Prostate gland (tissue), 2 donors: ENCODE data around the gene BRF1. TPM values are rescaled to one million over a fixed set of nuclear protein-coding genes. Genes with fewer than 3 reads are reported as not detected.

Experiments
- DNase-seq: peaks from one replicate; pipeline ENCODE4 v3.0.0-alpha.2; 2019; ENCODE audit warnings: low spot score
- H3K27ac ChIP-seq, 2 donors: fragments of 200-600 bp; sonication (generic); 2 replicates each; pipeline ENCODE4 v1.5.1; 2017 to 2019
- H3K27me3 ChIP-seq: fragments of 200-600 bp; sonication (generic); replicated peaks from 2 replicates; pipeline ENCODE4 v1.5.1; 2019; ENCODE audit not compliant: insufficient read depth
- H3K36me3 ChIP-seq, 2 donors: fragments of 200-600 bp; sonication (generic); 1 replicate in 1 of 2; 2 replicates in 1 of 2; pipeline versions ENCODE4 v1.5.1 to v1.8.1; 2017 to 2019
- H3K4me1 ChIP-seq: fragments of 200-600 bp; sonication (generic); replicated peaks from 2 replicates; pipeline ENCODE4 v1.5.1; 2019
- H3K4me3 ChIP-seq, 2 donors: fragments of 200-600 bp; sonication (generic); 2 replicates each; pipeline ENCODE4 v1.5.1; 2017 to 2019
- H3K9me3 ChIP-seq: fragments of 200-600 bp; sonication (generic); 2 replicates; pipeline ENCODE4 v1.5.1; 2017
- CTCF ChIP-seq, 4 experiments: fragments of 200-600 bp in 2 of 4; fragments of 450-650 bp in 2 of 4; sonication (generic) in 2 of 4; IDR thresholded peaks; 1 replicate in 3 of 4; 2 replicates in 1 of 4; pipeline ENCODE4 v1.5.1; 2016 to 2019; ENCODE audit warnings: antibody characterized with exemption in 4 of 4, mild to moderate bottlenecking in 2 of 4, moderate library complexity in 2 of 4
- POLR2A ChIP-seq: fragments of 450-650 bp; IDR thresholded peaks from one replicate; pipeline ENCODE4 v1.6.1; 2016; ENCODE audit warnings: antibody characterized with exemption, mild to moderate bottlenecking
- POLR2AphosphoS5 ChIP-seq: sonication (generic); formaldehyde crosslinking; IDR thresholded peaks from one replicate; pipeline ENCODE4 v1.6.1; 2017; ENCODE audit warnings: antibody characterized with exemption
- WGBS: methylation state at CpG from one replicate; pipeline ENCODE4 v1.1.5; 2018; 5-methylcytosine and 5-hydroxymethylcytosine counted together
- intact Hi-C: fragments of 100-400 bp; cut with DNase I; formaldehyde crosslinking; loops from one replicate; pipeline ENCODE4 v1.14.2; 2022
- total RNA-seq, 2 donors: library from RNA; depleted of rRNA; stranded (reverse); fragments of >200 nt; gene quantifications; one replicate each; pipeline ENCODE4 v1.1.0, GENCODE V29; 2016

Gene BRF1
- total RNA-seq, 2 donors from 2014 or later: 64.9 to 88.9 TPM

GRCh38 chr14:105178069-105178867, 122.5 kb downstream of the BRF1 start:
- WGBS: 89% methylated on average over 19 of the region's 19 CpGs
- no peaks in the 10 kb centered on the region for H3K36me3 ChIP-seq
- no peaks in the 10 kb centered on the region for H3K27me3 ChIP-seq
- TF ChIP-seq POLR2AphosphoS5: no peak
- no peak for TF ChIP-seq CTCF (IDR thresholded peaks at IDR 0.05)
- TF ChIP-seq POLR2A: no peak
- no peaks in the 10 kb centered on the region for H3K9me3 ChIP-seq
- no peak for DNase-seq
- H3K27ac ChIP-seq: no peak overlapping the region
- H3K4me3 ChIP-seq: no peak overlapping the region
- intact Hi-C loops: no loop called here
- peaks cover 6% of the 10 kb centered on the region for H3K4me1 ChIP-seq

GRCh38 chr14:105177082-105177481, 123.7 kb downstream of the BRF1 start:
- intact Hi-C loops: no loop called here
- WGBS: 86% methylated on average over 11 of the region's 11 CpGs
- DNase-seq: no peak

GRCh38 chr14:105176513-105176912, 124.3 kb downstream of the BRF1 start:
- intact Hi-C loops: no loop called here
- H3K36me3 ChIP-seq: no peaks in the 10 kb centered on the region
- H3K27ac ChIP-seq: no peak overlapping the region
- H3K4me3 ChIP-seq: no peak overlapping the region
- WGBS: 87% methylated on average over 9 of the region's 15 CpGs
- TF ChIP-seq POLR2AphosphoS5: no peak
- no peak for TF ChIP-seq POLR2A
- TF ChIP-seq CTCF (IDR thresholded peaks at IDR 0.05): no peak
- no peaks in the 10 kb centered on the region for H3K9me3 ChIP-seq
- H3K4me1 ChIP-seq: peaks cover 6% of the 10 kb centered on the region
- no peak for DNase-seq
- H3K27me3 ChIP-seq: no peaks in the 10 kb centered on the region

More at GRCh38 chr14:105177082-105177481, 123.7 kb downstream of the BRF1 start:
- no peak overlapping the region for H3K4me3 ChIP-seq
- no peak overlapping the region for H3K27ac ChIP-seq
- TF ChIP-seq POLR2A (no peak), CTCF (IDR thresholded peaks at IDR 0.05) (no peak), POLR2AphosphoS5 (no peak)
- H3K36me3 ChIP-seq: no peaks in the 10 kb centered on the region
- no peaks in the 10 kb centered on the region for H3K9me3 ChIP-seq
- H3K27me3 ChIP-seq: no peaks in the 10 kb centered on the region
- peaks cover 6% of the 10 kb centered on the region for H3K4me1 ChIP-seq

- intact Hi-C loops: no loop called here
- Histone ChIP-seq H3K4me3 (no peak overlapping the region), H3K27ac (no peak overlapping the region), H3K4me1 (no peaks in the 10 kb centered on the region), H3K27me3 (no peaks in the 10 kb centered on the region), H3K36me3 (no peaks in the 10 kb centered on the region), H3K9me3 (no peaks in the 10 kb centered on the region)
- WGBS: 57% methylated on average over 31 of the region's 32 CpGs
- DNase-seq: no peak
- TF ChIP-seq CTCF (IDR thresholded peaks at IDR 0.05) (no peak), POLR2AphosphoS5 (no peak), POLR2A (no peak)
These were observed 126.6 kb downstream of the BRF1 start for GRCh38 chr14:105173901-105174894.
